Large intestine (tissue), 12 donors: ENCODE results near the gene CLUH. TPM values are rescaled to one million over a fixed set of nuclear protein-coding genes. Genes with fewer than 3 reads are reported as not detected.

ENCODE experiments used
- DNase-seq, 2 donors: peaks; one replicate each; pipeline versions ENCODE4 v3.0.0 to v3.0.0-alpha.2; 2013
- H3K27ac ChIP-seq: one replicate; pipeline ENCODE4 v1.5.1; 2013; ENCODE audit warnings: low read length
- H3K27me3 ChIP-seq: 2 replicates; pipeline ENCODE4 v1.6.1; 2013; ENCODE audit warnings: low read length; ENCODE audit not compliant: control insufficient read depth, insufficient read depth
- H3K36me3 ChIP-seq: 2 replicates; pipeline ENCODE4 v1.6.1; 2013; ENCODE audit warnings: low read length; ENCODE audit not compliant: control insufficient read depth, insufficient read depth
- H3K4me1 ChIP-seq: one replicate; pipeline ENCODE4 v1.6.1; 2013; ENCODE audit warnings: low read length; ENCODE audit not compliant: control insufficient read depth, insufficient read depth
- H3K4me3 ChIP-seq: one replicate; pipeline ENCODE4 v1.5.1; 2013; ENCODE audit warnings: low read length
- H3K9me3 ChIP-seq: one replicate; pipeline ENCODE4 v1.6.1; 2013; ENCODE audit warnings: mild to moderate bottlenecking, low read depth, low read length, moderate library complexity; ENCODE audit not compliant: control insufficient read depth
- WGBS: methylation state at CpG from one replicate; pipeline ENCODE4 v1.1.5; 2013; ENCODE audit warnings: low lambda C conversion rate; ENCODE audit not compliant: insufficient coverage; 5-methylcytosine and 5-hydroxymethylcytosine counted together
- long read RNA-seq, 11 donors: transcript quantifications; one replicate each; lab custom pipeline, GENCODE V29; 2026
- polyA plus RNA-seq: library from polyadenylated mRNA; unstranded; fragments of 120-200 nt; gene quantifications from one replicate; pipeline ENCODE4 v1.2.1, GENCODE V29; 2013

CLUH gene, protein sequence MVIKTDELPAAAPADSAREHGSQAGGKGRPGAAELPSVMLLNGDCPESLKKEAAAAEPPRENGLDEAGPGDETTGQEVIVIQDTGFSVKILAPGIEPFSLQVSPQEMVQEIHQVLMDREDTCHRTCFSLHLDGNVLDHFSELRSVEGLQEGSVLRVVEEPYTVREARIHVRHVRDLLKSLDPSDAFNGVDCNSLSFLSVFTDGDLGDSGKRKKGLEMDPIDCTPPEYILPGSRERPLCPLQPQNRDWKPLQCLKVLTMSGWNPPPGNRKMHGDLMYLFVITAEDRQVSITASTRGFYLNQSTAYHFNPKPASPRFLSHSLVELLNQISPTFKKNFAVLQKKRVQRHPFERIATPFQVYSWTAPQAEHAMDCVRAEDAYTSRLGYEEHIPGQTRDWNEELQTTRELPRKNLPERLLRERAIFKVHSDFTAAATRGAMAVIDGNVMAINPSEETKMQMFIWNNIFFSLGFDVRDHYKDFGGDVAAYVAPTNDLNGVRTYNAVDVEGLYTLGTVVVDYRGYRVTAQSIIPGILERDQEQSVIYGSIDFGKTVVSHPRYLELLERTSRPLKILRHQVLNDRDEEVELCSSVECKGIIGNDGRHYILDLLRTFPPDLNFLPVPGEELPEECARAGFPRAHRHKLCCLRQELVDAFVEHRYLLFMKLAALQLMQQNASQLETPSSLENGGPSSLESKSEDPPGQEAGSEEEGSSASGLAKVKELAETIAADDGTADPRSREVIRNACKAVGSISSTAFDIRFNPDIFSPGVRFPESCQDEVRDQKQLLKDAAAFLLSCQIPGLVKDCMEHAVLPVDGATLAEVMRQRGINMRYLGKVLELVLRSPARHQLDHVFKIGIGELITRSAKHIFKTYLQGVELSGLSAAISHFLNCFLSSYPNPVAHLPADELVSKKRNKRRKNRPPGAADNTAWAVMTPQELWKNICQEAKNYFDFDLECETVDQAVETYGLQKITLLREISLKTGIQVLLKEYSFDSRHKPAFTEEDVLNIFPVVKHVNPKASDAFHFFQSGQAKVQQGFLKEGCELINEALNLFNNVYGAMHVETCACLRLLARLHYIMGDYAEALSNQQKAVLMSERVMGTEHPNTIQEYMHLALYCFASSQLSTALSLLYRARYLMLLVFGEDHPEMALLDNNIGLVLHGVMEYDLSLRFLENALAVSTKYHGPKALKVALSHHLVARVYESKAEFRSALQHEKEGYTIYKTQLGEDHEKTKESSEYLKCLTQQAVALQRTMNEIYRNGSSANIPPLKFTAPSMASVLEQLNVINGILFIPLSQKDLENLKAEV (N-terminal part only)
- polyA plus RNA-seq: 85.5 TPM
- long read RNA-seq, donor 1, full-length matches to known transcripts: 2 of 2 reads
- long read RNA-seq, donor 1, partial matches to known transcripts: 0 of 2 reads
- long read RNA-seq, donor 1, other reads (novel, unspliced or antisense): 0 of 2 reads
- long read RNA-seq, donor 2, full-length matches to known transcripts: 1 of 1 reads
- long read RNA-seq, donor 2, partial matches to known transcripts: 0 of 1 reads
- long read RNA-seq, donor 2, other reads (novel, unspliced or antisense): 0 of 1 reads
- long read RNA-seq, donor 3: 0 reads
- long read RNA-seq, donor 4, partial matches to known transcripts: 6 of 6 reads
- long read RNA-seq, donor 4, other reads (novel, unspliced or antisense): 0 of 6 reads
- long read RNA-seq, donor 5, full-length matches to known transcripts: 1 of 1 reads
- long read RNA-seq, donor 5, partial matches to known transcripts: 0 of 1 reads
- long read RNA-seq, donor 5, other reads (novel, unspliced or antisense): 0 of 1 reads
- long read RNA-seq, donor 6, partial matches to known transcripts: 5 of 6 reads
- long read RNA-seq, donor 6, other reads (novel, unspliced or antisense): 0 of 6 reads
- long read RNA-seq, donor 7, partial matches to known transcripts: 0 of 1 reads
- long read RNA-seq, donor 7, other reads (novel, unspliced or antisense): 0 of 1 reads
- long read RNA-seq, donor 8: 0 reads
- long read RNA-seq, donor 9, partial matches to known transcripts: 22 of 23 reads
- long read RNA-seq, donor 9, other reads (novel, unspliced or antisense): 0 of 23 reads
- long read RNA-seq, donor 10, full-length matches to known transcripts: 2 of 2 reads
- long read RNA-seq, donor 10, partial matches to known transcripts: 0 of 2 reads
- long read RNA-seq, donor 10, other reads (novel, unspliced or antisense): 0 of 2 reads
- long read RNA-seq, donor 11, full-length matches to known transcripts: 1 of 1 reads
- long read RNA-seq, donor 11, partial matches to known transcripts: 0 of 1 reads
- long read RNA-seq, donor 11, other reads (novel, unspliced or antisense): 0 of 1 reads

DNA sequence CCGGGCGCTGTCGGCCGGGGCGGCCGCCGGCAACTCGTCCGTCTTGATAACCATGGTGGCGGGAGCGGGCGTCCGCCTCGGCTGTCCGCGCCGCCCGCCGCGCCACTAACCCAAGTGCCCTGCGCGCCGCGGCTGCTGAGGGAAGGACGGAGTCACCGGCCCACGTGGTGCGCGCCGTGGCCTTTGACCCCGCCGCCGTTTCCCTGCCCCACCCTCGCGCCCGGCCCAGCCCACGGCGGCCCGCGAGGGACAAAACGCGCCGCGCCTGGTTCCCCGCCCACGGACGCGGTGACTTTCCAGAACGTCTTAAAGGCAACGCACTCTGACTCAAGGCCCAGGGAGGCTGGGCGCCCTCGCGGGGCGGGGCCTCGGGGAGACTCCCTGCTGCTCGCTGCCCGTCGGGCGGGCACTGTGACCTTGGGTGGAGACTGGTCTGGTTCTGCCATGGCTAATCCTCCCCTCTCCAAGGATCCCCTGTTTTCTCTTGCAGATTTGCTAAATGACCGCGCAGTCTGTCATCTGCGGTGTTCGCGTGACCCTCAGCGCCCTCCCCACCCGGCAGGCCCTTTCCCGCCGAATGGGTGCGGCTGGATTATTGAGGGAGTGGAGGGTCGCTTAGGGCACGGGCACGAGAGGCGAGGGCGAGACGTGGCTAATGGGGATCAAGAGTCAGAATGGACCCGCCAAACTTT, at the start of gene CLUH:
CLUH (minus strand) TSS at position 157 of the 692 bp plus-strand sequence; CDS start at position 54, 103 bp downstream.
- peaks cover 42% of the 10 kb centered on the region for H3K4me1 ChIP-seq
- no CpG with 5 or more reads among the region's 76 CpGs for WGBS

DNA sequence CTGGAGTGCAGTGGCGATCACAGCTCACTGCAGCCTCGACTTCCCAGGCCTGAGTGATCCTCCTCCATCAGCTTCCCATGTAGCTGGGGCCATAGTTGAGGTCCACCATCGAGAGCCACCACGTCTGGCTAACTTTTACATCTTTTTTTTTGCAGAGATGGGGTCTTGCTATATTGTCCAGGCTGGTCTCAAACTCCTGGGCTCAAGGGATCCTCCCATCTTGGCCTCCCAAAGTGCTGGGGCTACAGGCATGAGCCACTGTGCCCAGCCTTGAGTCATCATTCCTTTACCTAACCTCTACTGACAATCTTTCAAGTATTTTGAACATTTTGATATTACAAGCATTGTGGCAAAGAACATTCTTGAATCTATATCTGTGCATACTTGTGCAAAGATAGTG, 47.3 kb upstream of the CLUH start:
- Histone ChIP-seq H3K4me1 (peaks cover 5% of the 10 kb centered on the region), H3K9me3 (peaks cover 7% of the 10 kb centered on the region), H3K27ac (no peak overlapping the region), H3K27me3 (peaks cover 38% of the 10 kb centered on the region), H3K4me3 (no peak overlapping the region), H3K36me3 (no peaks in the 10 kb centered on the region)
- DNase-seq: no peak
- no CpG with 5 or more reads among the region's 4 CpGs for WGBS

More for the DNA sequence above, at the start of gene CLUH:
- H3K27ac ChIP-seq: peak within 1 kb of the TSS; percentile 93
- no peaks in the 10 kb centered on the region for H3K27me3 ChIP-seq
- H3K4me3 ChIP-seq: peak within 1 kb of the TSS; percentile 80
- DNase-seq: peak; percentile 97 to 99
- H3K36me3 ChIP-seq: peaks cover 10% of the 10 kb centered on the region
- H3K9me3 ChIP-seq: no peaks in the 10 kb centered on the region

DNA sequence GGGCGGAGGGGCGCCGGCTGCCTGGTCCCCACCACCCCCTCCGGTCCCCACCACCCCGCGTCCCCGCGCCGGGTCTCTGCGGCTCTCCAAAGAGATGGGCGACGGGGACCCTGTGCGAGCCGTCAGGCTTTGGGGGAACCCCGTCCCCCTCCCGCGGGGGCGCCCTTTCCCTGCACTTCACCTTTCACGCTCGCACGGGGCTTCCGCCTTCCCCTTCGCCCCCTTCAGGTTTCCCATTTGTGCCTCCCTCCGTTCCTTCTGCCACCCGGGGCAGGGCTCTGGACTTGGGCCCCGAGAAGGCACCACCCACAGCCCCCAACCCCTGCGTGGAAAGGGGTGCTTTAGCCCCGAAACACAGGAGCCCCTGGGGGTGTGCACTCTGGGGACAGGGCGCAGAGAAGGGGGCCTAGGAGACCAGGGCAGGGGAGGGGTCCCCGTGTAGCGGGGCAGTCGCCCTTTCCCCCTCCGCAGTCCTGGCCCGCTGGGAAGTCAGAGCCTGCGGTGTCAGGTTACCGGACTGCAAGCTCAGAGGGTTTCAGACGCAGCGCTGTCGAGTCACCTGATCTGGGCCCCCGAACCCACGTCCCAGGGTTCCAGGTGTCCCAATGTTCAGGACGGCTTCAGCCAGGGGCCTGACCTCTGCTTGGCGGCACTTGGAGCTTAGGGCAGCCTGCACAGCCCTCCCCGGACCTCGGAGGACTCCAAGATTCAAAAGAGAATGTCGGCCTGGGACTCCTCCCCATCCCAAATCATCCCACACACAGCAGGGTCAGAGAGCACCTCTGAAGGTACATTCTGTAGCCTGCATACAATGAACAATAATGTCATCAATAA, 44.5 kb upstream of the CLUH start:
- H3K4me1 ChIP-seq: peaks cover 5% of the 10 kb centered on the region
- H3K36me3 ChIP-seq: no peaks in the 10 kb centered on the region
- no CpG with 5 or more reads among the region's 46 CpGs for WGBS
- DNase-seq: peak in 1 of 2 donors; percentile 23
- H3K27me3 ChIP-seq: peaks cover 46% of the 10 kb centered on the region
- no peak overlapping the region for H3K4me3 ChIP-seq
- peaks cover 7% of the 10 kb centered on the region for H3K9me3 ChIP-seq
- no peak overlapping the region for H3K27ac ChIP-seq

DNA sequence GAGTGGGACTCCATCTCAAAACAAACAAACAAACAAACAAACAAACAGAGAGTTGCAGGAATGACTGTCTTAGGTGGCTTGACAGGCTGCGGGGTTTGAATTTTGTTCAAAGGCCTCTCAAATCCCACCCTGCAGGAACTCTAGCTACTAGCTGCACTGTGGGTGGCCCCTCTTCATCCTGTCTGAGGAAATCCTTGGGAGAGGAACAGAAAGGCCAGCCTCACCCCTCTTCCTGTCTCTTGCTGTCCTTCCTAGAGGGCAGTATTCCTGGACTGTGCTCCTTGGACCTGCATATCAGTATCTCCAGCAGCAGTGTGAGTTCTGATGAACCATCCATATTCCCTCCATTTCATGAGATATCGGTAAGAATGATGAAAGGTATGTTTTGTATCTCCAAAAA, 39.9 kb upstream of the CLUH start:
- peaks cover 7% of the 10 kb centered on the region for H3K4me1 ChIP-seq
- 33% methylated on average over 1 of the region's 2 CpGs for WGBS
- H3K27me3 ChIP-seq: peaks cover 58% of the 10 kb centered on the region
- H3K9me3 ChIP-seq: peaks cover 7% of the 10 kb centered on the region
- DNase-seq: peak in 1 of 2 donors; percentile 55
- no peak overlapping the region for H3K4me3 ChIP-seq
- H3K36me3 ChIP-seq: no peaks in the 10 kb centered on the region
- no peak overlapping the region for H3K27ac ChIP-seq

DNA sequence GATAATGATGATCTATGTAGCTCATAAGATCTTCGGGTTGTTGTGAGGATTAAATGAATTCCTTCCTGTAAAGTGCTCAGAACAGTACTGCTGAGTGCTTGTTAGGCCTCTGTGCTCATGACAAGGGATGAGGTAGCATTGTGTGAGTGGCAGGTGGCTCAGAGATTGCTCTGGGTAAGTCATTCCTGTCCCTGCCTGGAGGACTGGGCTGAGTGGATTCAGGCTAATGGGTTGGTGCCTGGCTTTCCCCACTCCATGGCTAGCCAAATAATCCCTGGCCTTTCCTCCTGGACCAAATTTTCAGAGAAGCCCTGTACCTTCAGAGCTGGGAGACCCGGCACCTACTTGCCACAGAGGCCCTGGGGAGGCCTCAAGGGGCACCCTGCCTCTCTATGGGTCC, 39.2 kb upstream of the CLUH start:
- Histone ChIP-seq H3K9me3 (peaks cover under 1% of the 10 kb centered on the region), H3K36me3 (no peaks in the 10 kb centered on the region), H3K27me3 (peaks cover 51% of the 10 kb centered on the region), H3K4me3 (no peak overlapping the region), H3K27ac (no peak overlapping the region), H3K4me1 (peaks cover 2% of the 10 kb centered on the region)
- WGBS: no CpG with 5 or more reads among the region's 2 CpGs
- no peak for DNase-seq

DNA sequence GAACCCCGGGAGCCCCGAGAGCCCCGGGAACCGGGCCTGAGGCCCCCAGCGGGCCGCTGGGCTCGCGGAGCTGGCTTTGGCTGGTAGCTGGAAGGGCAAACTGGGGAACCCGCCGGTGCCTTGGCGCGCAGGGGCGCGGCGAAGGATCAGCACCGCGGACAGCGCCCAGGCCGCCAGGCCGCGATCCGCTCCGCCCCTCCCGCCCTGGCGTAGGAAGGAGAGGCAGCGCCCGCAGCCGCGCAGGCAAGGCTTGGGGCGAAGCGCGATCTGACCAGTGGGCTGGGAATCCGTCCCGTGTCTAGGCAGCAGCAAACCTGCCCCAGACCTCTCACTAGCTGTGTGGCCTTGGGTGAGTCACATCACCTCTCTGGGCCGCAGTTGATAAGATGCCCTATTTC, 38.2 kb upstream of the CLUH start:
- Histone ChIP-seq H3K27ac (no peak overlapping the region), H3K4me1 (peaks cover 2% of the 10 kb centered on the region), H3K36me3 (no peaks in the 10 kb centered on the region), H3K9me3 (no peaks in the 10 kb centered on the region), H3K4me3 (no peak overlapping the region), H3K27me3 (peaks cover 48% of the 10 kb centered on the region)
- no CpG with 5 or more reads among the region's 35 CpGs for WGBS
- DNase-seq: peak; percentile 53 to 73

DNA sequence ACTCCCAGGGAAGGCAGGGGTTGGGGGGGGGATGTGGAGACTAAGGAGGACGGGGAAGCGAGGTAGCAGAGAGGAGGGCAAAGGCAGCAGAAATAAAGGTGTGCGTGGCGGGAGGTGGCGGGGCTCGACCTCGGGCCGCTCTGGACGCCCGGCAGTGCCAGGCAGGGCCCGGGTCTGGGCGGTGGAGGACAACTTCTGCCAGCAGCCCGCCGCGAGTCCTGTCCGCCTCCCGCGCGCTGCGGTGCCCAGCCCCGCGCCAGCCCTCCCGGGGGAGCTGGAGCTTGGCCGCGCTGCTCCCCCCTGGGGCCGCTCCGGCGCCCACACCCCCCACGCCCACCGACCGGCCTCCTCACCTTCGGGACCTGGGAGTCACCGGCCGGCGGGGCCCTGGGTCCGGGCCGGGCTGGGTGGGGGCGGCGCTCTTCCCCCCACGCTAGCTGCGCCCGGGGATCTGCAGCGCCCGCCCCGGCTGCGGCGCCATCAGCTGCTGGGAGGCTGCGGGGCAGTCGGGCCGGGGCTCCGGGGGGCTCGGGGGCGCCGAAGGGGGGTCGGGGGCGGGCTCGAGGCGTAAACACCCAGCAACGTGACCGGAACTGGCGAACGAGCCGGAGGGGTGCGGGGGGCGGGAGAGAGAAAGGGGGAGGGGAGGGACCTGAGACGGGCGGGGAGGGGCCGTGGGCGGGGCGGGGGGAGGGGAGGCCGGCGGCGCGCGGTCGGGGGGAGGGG, 37.7 kb upstream of the CLUH start, which contains the start of gene CCDC92B:
CCDC92B (minus strand) TSS at position 595 of the 726 bp plus-strand sequence. CDS start 14,507 bp downstream, outside the sequence.
- H3K36me3 ChIP-seq: no peaks in the 10 kb centered on the region
- H3K4me1 ChIP-seq: peaks cover 2% of the 10 kb centered on the region
- no CpG with 5 or more reads among the region's 76 CpGs for WGBS
- H3K9me3 ChIP-seq: no peaks in the 10 kb centered on the region
- DNase-seq: no peak
- no peak within 1 kb of the TSS for H3K27ac ChIP-seq
- H3K4me3 ChIP-seq: no peak within 1 kb of the TSS
- H3K27me3 ChIP-seq: peaks cover 46% of the 10 kb centered on the region
